HG02588 (cell line): Measurements from ENCODE around the gene ABCA2.
"Not testable (repeated sequence)": the region's sequence is repeated elsewhere in the genome, so short reads cannot be mapped to it uniquely, and the experiment has no call there.

Source experiments
- ATAC-seq: cut with Tn5 transposase; IDR thresholded peaks from one replicate; pipeline ENCODE4 v1.9.1; 2021; ENCODE audit warnings: mild to moderate bottlenecking, moderate library complexity; ENCODE audit not compliant: unreplicated experiment

ABCA2 gene

GRCh38 chr9:137046088-137046787 lies 18.2 kb upstream of the ABCA2 start, which contains the start of gene NPDC1:
Gene NPDC1, minus strand, starts transcription at chr9:137046177. Its CDS starts 188 bp downstream, at chr9:137045989.
- ATAC-seq = no peak

GRCh38 chr9:137045294-137046087 lies 17.5 kb upstream of the ABCA2 start:
- no peak for ATAC-seq

- no peak for ATAC-seq
Measured at GRCh38 chr9:137044502-137045177, 16.6 kb upstream of the ABCA2 start.

- no peak for ATAC-seq
Measured at GRCh38 chr9:137044037-137044436, 16.0 kb upstream of the ABCA2 start.

GRCh38 chr9:137042751-137043727 lies 15.0 kb upstream of the ABCA2 start:
- no peak for ATAC-seq

GRCh38 chr9:137041124-137041523 lies 13.1 kb upstream of the ABCA2 start:
- no peak for ATAC-seq

- ATAC-seq = no peak
Measured at GRCh38 chr9:137040568-137040967, 12.5 kb upstream of the ABCA2 start.

- ATAC-seq = no peak
Measured at GRCh38 chr9:137039611-137040366, 11.8 kb upstream of the ABCA2 start.

- no peak for ATAC-seq
Measured at GRCh38 chr9:137038916-137039315, 10.9 kb upstream of the ABCA2 start.

- no peak for ATAC-seq
Measured at GRCh38 chr9:137037483-137037882, 9.4 kb upstream of the ABCA2 start.

GRCh38 chr9:137037035-137037434 lies 9.0 kb upstream of the ABCA2 start:
- no peak for ATAC-seq

GRCh38 chr9:137035937-137036336 lies 7.9 kb upstream of the ABCA2 start:
- ATAC-seq = no peak

GRCh38 chr9:137035507-137035834 lies 7.4 kb upstream of the ABCA2 start:
- ATAC-seq = no peak

- peak; percentile 43 for ATAC-seq
Measured at GRCh38 chr9:137034709-137035506, 6.9 kb upstream of the ABCA2 start.

GRCh38 chr9:137034039-137034708 lies 6.1 kb upstream of the ABCA2 start:
- no peak for ATAC-seq

GRCh38 chr9:137033481-137033880 lies 5.4 kb upstream of the ABCA2 start:
- ATAC-seq = not testable (repeated sequence)

GRCh38 chr9:137032858-137033257 lies 4.8 kb upstream of the ABCA2 start:
- no peak for ATAC-seq

- ATAC-seq = no peak
Measured at GRCh38 chr9:137031904-137032640, 4.0 kb upstream of the ABCA2 start, which contains the start of gene FUT7. Gene FUT7, minus strand, starts transcription at chr9:137032088. Its CDS starts 97 bp downstream, at chr9:137031991.
